HepG2 (cell line): Measurements from ENCODE around the gene HOXA5. TPM values are rescaled to one million over a fixed set of nuclear protein-coding genes. Genes with fewer than 3 reads are reported as not detected.

Experiments used
- CAMTA2 ChIP-seq: sonication (generic); formaldehyde crosslinking; IDR thresholded peaks from 2 replicates; pipeline ENCODE4 v1.4.0; 2020; ENCODE audit warnings: mild to moderate bottlenecking, missing genetic modification reagents, borderline replicate concordance
- MEF2D ChIP-seq: sonication (generic); formaldehyde crosslinking; IDR thresholded peaks from 2 replicates; pipeline ENCODE4 v1.5.1; 2020; ENCODE audit warnings: mild to moderate bottlenecking, missing genetic modification reagents
- MZF1 ChIP-seq: sonication (generic); formaldehyde crosslinking; IDR thresholded peaks from 2 replicates; pipeline ENCODE4 v1.8.1; 2023; ENCODE audit warnings: mild to moderate bottlenecking, missing genetic modification reagents, borderline replicate concordance
- SETDB1 ChIP-seq: sonication (generic); formaldehyde crosslinking; IDR thresholded peaks from 2 replicates; pipeline ENCODE4 v1.5.1; 2020; ENCODE audit warnings: missing genetic modification reagents, mild to moderate bottlenecking, borderline replicate concordance
- SOX5 ChIP-seq: IDR thresholded peaks from 2 replicates; pipeline ENCODE4 v1.6.1; 2016; ENCODE audit warnings: borderline replicate concordance
- ZIK1 ChIP-seq: sonication (generic); formaldehyde crosslinking; IDR thresholded peaks from 2 replicates; pipeline ENCODE4 v1.5.0; 2020; ENCODE audit warnings: mild to moderate bottlenecking, low read depth, missing genetic modification reagents, borderline replicate concordance
- ZNF253 ChIP-seq: sonication (generic); formaldehyde crosslinking; IDR thresholded peaks from 2 replicates; pipeline ENCODE4 v1.8.0; 2022; ENCODE audit warnings: mild to moderate bottlenecking, missing genetic modification reagents, borderline replicate concordance
- ZNF30 ChIP-seq: sonication (generic); formaldehyde crosslinking; IDR thresholded peaks from 2 replicates; pipeline ENCODE4 v1.5.0; 2020; ENCODE audit warnings: mild to moderate bottlenecking, missing genetic modification reagents
- ZNF468 ChIP-seq: sonication (generic); formaldehyde crosslinking; IDR thresholded peaks from 2 replicates; pipeline ENCODE4 v1.8.0; 2022; ENCODE audit warnings: mild to moderate bottlenecking, moderate library complexity, missing genetic modification reagents
- ZNF570 ChIP-seq: sonication (generic); formaldehyde crosslinking; IDR thresholded peaks from 2 replicates; pipeline ENCODE4 v1.4.0; 2020; ENCODE audit warnings: mild to moderate bottlenecking, missing genetic modification reagents, borderline replicate concordance
- polyA plus RNA-seq, 8 experiments: library from polyadenylated mRNA; depleted of rRNA in 3 of 8; stranded (reverse) in 7 of 8; unstranded in 1 of 8; fragments of >200 nt; fragmentation: Illumina TruSeq in 4 of 8; extraction: Trizol in 4 of 8; gene quantifications; 2 replicates each; pipeline versions ENCODE4 v1.2.1 to v1.2.3, GENCODE V29; 2011 to 2016; ENCODE audit warnings: low read depth in 4 of 8, missing spikeins in 1 of 8, mixed read lengths in 1 of 8; ENCODE audit not compliant: insufficient read depth in 1 of 8
- total RNA-seq, 5 experiments: library from RNA; depleted of rRNA; stranded (reverse); fragments of >200 nt; fragmentation: Illumina TruSeq; extraction: Trizol; gene quantifications; 2 replicates each; pipeline ENCODE4 v1.2.3, GENCODE V29; 2016; ENCODE audit warnings: low read depth in 1 of 5
- TF ChIP-seq, protein P1 (sequence below): sonication (generic); formaldehyde crosslinking; conservative IDR thresholded peaks from 2 replicates; pipeline ENCODE4 v1.4.0; 2020; ENCODE audit warnings: missing genetic modification reagents
- TF ChIP-seq, protein P2 (sequence below): sonication (generic); formaldehyde crosslinking; IDR thresholded peaks from 2 replicates; pipeline ENCODE4 v1.9.0; 2022; ENCODE audit warnings: low read depth, missing genetic modification reagents
- TF ChIP-seq, protein P3 (sequence below): IDR thresholded peaks from 2 replicates; pipeline ENCODE4 v1.6.1; 2016; ENCODE audit warnings: missing genetic modification reagents, missing compliant biosample characterization
- TF ChIP-seq, protein P4 (sequence below): sonication (generic); formaldehyde crosslinking; conservative IDR thresholded peaks from 2 replicates; pipeline ENCODE4 v1.8.0; 2022; ENCODE audit warnings: mild to moderate bottlenecking, moderate library complexity, missing genetic modification reagents
- TF ChIP-seq, protein P5 (sequence below): sonication (generic); formaldehyde crosslinking; IDR thresholded peaks from 2 replicates; pipeline ENCODE4 v1.4.0; 2020; ENCODE audit warnings: missing genetic modification reagents
- TF ChIP-seq, protein P6 (sequence below), 2 experiments: sonication (generic) in 1 of 2; formaldehyde crosslinking in 1 of 2; IDR thresholded peaks; 2 replicates each; pipeline versions ENCODE4 v1.6.1 to v1.9.0; 2014 to 2022; ENCODE audit warnings: antibody characterized with exemption in 1 of 2, borderline replicate concordance in 1 of 2, inconsistent platforms in 1 of 2, low read depth in 1 of 2, missing genetic modification reagents in 1 of 2

HOXA5 gene
- total and polyA plus RNA-seq, 2 of the 13 experiments (the other 11 are each of a cell fraction or from before 2014, with no cell fraction given) = 3.2 to 3.6 TPM

DNA sequence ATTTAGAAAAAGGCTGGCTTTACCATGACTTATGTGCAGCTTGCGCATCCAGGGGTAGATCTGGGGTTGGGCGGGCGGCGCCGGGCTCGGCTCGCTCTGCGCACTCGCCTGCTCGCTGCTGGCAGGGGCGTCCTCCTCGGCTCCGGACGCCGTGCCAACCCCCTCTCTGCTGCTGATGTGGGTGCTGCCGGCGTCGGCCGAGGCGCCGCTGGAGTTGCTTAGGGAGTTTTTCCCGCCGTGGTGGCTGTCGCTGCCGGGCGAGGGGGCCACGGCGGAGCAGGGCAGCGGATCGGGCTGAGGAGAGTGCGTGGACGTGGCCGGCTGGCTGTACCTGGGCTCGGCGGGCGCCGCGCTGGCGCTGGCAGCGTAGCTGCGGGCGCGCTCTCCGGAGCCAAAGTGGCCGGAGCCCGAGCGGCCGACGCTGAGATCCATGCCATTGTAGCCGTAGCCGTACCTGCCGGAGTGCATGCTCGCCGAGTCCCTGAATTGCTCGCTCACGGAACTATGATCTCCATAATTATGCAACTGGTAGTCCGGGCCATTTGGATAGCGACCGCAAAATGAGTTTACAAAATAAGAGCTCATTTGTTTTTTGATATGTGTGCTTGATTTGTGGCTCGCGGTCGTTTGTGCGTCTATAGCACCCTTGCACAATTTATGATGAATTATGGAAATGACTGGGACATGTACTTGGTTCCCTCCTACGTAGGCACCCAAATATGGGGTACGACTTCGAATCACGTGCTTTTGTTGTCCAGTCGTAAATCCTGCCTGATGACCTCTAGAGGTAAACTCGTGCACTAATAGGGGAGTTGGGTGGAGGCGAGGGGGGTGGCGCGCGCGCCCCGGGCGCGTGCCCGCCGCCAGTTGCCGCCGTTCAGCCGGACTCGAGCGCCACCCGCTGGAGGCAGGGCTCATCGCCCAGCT lies at the start of gene HOXA5 (continued):
- TF ChIP-seq, protein P1, sequence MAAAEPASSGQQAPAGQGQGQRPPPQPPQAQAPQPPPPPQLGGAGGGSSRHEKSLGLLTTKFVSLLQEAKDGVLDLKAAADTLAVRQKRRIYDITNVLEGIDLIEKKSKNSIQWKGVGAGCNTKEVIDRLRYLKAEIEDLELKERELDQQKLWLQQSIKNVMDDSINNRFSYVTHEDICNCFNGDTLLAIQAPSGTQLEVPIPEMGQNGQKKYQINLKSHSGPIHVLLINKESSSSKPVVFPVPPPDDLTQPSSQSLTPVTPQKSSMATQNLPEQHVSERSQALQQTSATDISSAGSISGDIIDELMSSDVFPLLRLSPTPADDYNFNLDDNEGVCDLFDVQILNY (CRISPR knock-in tag) = no peak
- no peak for TF ChIP-seq SOX5 (CRISPR knock-in tag)
- no peak for TF ChIP-seq ZNF30 (CRISPR knock-in tag)
- TF ChIP-seq, protein P2, sequence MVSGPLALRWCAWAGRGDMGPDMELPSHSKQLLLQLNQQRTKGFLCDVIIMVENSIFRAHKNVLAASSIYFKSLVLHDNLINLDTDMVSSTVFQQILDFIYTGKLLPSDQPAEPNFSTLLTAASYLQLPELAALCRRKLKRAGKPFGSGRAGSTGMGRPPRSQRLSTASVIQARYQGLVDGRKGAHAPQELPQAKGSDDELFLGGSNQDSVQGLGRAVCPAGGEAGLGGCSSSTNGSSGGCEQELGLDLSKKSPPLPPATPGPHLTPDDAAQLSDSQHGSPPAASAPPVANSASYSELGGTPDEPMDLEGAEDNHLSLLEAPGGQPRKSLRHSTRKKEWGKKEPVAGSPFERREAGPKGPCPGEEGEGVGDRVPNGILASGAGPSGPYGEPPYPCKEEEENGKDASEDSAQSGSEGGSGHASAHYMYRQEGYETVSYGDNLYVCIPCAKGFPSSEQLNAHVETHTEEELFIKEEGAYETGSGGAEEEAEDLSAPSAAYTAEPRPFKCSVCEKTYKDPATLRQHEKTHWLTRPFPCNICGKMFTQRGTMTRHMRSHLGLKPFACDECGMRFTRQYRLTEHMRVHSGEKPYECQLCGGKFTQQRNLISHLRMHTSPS = no peak
- no peak for TF ChIP-seq ZIK1 (CRISPR knock-in tag)
- no peak for TF ChIP-seq CAMTA2 (CRISPR knock-in tag)
- TF ChIP-seq SETDB1 (CRISPR knock-in tag) = no peak
- TF ChIP-seq, protein P3, sequence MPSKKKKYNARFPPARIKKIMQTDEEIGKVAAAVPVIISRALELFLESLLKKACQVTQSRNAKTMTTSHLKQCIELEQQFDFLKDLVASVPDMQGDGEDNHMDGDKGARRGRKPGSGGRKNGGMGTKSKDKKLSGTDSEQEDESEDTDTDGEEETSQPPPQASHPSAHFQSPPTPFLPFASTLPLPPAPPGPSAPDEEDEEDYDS (CRISPR knock-in tag) = peak; percentile 56
- no peak for TF ChIP-seq ZNF468
- TF ChIP-seq, protein P4, sequence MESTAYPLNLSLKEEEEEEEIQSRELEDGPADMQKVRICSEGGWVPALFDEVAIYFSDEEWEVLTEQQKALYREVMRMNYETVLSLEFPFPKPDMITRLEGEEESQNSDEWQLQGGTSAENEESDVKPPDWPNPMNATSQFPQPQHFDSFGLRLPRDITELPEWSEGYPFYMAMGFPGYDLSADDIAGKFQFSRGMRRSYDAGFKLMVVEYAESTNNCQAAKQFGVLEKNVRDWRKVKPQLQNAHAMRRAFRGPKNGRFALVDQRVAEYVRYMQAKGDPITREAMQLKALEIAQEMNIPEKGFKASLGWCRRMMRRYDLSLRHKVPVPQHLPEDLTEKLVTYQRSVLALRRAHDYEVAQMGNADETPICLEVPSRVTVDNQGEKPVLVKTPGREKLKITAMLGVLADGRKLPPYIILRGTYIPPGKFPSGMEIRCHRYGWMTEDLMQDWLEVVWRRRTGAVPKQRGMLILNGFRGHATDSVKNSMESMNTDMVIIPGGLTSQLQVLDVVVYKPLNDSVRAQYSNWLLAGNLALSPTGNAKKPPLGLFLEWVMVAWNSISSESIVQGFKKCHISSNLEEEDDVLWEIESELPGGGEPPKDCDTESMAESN (CRISPR knock-in tag) = no peak; the same call in 1 of the 2 replicates
- TF ChIP-seq, protein P5, sequence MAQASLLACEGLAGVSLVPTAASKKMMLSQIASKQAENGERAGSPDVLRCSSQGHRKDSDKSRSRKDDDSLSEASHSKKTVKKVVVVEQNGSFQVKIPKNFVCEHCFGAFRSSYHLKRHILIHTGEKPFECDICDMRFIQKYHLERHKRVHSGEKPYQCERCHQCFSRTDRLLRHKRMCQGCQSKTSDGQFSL (CRISPR knock-in tag) = 0 out of 2 replicates have a peak, but pooled peaks have one; percentile 65
- no peak for TF ChIP-seq ZNF253 (CRISPR knock-in tag)
- no peak for TF ChIP-seq MEF2D (CRISPR knock-in tag)
- TF ChIP-seq MZF1 = no peak
- TF ChIP-seq, protein P6, sequence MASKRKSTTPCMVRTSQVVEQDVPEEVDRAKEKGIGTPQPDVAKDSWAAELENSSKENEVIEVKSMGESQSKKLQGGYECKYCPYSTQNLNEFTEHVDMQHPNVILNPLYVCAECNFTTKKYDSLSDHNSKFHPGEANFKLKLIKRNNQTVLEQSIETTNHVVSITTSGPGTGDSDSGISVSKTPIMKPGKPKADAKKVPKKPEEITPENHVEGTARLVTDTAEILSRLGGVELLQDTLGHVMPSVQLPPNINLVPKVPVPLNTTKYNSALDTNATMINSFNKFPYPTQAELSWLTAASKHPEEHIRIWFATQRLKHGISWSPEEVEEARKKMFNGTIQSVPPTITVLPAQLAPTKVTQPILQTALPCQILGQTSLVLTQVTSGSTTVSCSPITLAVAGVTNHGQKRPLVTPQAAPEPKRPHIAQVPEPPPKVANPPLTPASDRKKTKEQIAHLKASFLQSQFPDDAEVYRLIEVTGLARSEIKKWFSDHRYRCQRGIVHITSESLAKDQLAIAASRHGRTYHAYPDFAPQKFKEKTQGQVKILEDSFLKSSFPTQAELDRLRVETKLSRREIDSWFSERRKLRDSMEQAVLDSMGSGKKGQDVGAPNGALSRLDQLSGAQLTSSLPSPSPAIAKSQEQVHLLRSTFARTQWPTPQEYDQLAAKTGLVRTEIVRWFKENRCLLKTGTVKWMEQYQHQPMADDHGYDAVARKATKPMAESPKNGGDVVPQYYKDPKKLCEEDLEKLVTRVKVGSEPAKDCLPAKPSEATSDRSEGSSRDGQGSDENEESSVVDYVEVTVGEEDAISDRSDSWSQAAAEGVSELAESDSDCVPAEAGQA (IDR thresholded peaks at IDR 0.05; ENCODE audit: low read depth) = no peak
- TF ChIP-seq, protein P6 (CRISPR knock-in tag; IDR thresholded peaks at IDR 0.05; ENCODE audit: borderline replicate concordance) = no peak
- no peak for TF ChIP-seq ZNF570 (CRISPR knock-in tag)
